SH-SY5Y (cell line): ENCODE measurements around the gene SDR39U1.

ENCODE experiments used
- GATA2 ChIP-seq: IDR thresholded peaks from 2 replicates; pipeline ENCODE4 v1.6.1; 2011; ENCODE audit warnings: mild to moderate bottlenecking, low read depth, low read length
- GATA3 ChIP-seq: IDR thresholded peaks from 2 replicates; pipeline ENCODE4 v1.6.1; 2011; ENCODE audit warnings: low read depth, mild to moderate bottlenecking, low read length, moderate library complexity

- TF ChIP-seq GATA3 (no peak), GATA2 (no peak)
Measured at GRCh38 chr14:24403294-24403998, 39.1 kb downstream of the SDR39U1 start.
